Stimulated activated naive CD8-positive, alpha-beta T cell treated with anti-CD3 and anti-CD28 coated beads, Interleukin-15, amount 100 ng/mL, for 72 hours (primary cell): ENCODE data around the gene EXOC6.
"Not testable (repeated sequence)": the region's sequence is repeated elsewhere in the genome, so short reads cannot be mapped to it uniquely, and the experiment has no call there.

ENCODE experiments used
- ATAC-seq: fragments of 150-1000 bp; cut with Tn5 transposase; 2 replicates; pipeline ENCODE4 v1.10.0; 2021; ENCODE audit warnings: mild to moderate bottlenecking, moderate library complexity
- DNase-seq, 2 donors: peaks; one replicate each; pipeline ENCODE4 v3.0.0; 2021 to 2022
- H3K27ac Mint-ChIP-seq, 2 donors: one replicate each; pipeline ENCODE4 v1.8.0; 2022; ENCODE audit warnings: mild to moderate bottlenecking in 2 of 2, mixed read lengths in 2 of 2, moderate library complexity in 2 of 2
- H3K27me3 Mint-ChIP-seq: one replicate; pipeline ENCODE4 v1.8.0; 2022; ENCODE audit warnings: mixed read lengths
- H3K4me1 Mint-ChIP-seq: one replicate; pipeline ENCODE4 v1.8.0; 2022; ENCODE audit warnings: mild to moderate bottlenecking, mixed read lengths
- H3K4me3 Mint-ChIP-seq, 2 donors: one replicate each; pipeline ENCODE4 v1.8.0; 2022; ENCODE audit warnings: mild to moderate bottlenecking in 2 of 2, mixed read lengths in 2 of 2, moderate library complexity in 1 of 2
- H3K9me3 Mint-ChIP-seq, 2 donors: one replicate each; pipeline ENCODE4 v1.8.0; 2022; ENCODE audit warnings: mixed read lengths in 2 of 2

Gene EXOC6

DNA sequence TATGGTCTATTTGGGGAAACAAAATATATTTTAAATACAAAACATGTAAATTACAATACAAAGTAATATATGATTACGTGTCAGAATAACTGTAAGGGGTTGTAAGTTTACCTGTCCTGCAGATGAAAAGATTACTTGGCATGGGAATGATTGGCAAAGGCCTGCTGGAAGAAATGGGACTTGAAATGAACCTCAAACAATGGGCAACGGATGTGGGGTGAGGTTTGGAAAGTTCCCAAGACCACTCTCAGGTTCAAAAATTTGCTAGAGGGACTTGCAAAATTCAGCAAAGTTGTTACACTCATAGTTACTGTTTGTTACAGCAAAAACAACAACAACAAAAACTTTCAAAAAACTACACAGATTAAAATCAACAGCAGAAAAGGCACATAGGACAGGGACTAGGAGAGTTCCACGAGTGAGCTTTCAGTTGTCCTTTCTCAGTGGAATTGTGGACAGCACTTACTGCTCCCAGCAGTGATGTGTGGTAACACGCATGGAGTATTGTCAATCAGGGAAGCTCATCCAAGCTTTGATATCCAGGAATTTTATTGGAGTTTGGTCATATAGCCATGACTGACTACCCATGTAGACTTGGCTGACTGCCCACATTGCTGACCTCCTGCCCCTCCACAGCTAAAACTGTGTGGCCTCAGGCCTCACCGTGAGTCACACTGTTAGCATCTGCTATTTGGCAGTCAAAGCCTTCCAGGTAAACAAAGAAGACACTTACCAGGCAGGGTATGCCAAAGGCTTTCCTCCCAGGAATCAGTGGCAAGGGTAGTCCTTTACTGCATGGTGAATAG, 43.8 kb downstream of the EXOC6 start:
- H3K27ac Mint-ChIP-seq, result no peak overlapping the region
- no peak overlapping the region for H3K4me3 Mint-ChIP-seq
- ATAC-seq, result no peak
- no peaks in the 10 kb centered on the region for H3K27me3 Mint-ChIP-seq
- DNase-seq, result no peak
- H3K9me3 Mint-ChIP-seq, result no peaks in the 10 kb centered on the region
- no peaks in the 10 kb centered on the region for H3K4me1 Mint-ChIP-seq

DNA sequence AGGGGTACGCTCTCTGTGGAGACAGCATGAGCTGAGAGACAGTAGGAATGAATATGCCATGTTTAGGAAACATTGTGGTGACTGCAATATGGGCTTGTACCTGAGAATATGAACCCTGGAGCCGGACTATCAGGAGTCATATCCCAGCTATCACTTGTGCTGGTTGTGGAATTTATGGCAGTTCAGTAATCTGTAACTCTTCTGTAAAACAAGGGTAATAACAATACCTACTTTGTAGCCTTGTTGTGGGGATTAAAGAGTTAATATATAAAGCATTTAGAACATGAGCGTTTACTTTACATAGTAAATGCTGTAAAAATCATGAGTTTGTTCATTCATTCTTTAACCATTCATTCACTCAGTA, 44.4 kb downstream of the EXOC6 start:
- Mint-ChIP-seq H3K4me1 (no peaks in the 10 kb centered on the region), H3K9me3 (no peaks in the 10 kb centered on the region), H3K27me3 (no peaks in the 10 kb centered on the region), H3K27ac (no peak overlapping the region), H3K4me3 (no peak overlapping the region)
- DNase-seq, result no peak
- ATAC-seq, result no peak

DNA sequence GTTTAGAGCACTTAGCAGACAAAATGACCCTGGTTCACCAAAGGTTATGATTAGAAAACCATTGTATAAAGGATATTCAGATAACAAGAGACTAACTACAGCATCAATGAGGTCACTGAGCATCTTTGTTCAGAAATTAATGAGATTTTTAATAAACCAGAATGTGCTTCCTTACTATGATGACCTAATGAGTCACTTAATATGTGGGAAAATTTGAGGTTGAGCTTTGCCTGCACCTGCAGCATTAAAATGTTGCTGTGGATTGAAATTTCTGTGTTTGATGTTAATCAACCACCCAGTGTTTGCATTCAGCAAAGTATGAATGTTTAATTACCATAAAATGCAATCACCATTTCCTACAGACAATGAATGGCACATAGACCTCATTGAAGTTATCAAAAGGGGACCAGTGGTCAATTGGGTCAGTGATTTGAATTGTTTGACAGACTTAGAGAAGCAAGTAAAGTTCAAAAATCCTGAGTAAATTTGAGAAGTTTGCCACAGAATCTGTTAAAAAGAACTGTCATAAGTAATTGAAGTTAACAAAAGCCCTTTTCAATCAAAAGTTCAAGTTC, 45.8 kb downstream of the EXOC6 start:
- no peak for DNase-seq
- H3K27ac Mint-ChIP-seq, result no peak overlapping the region
- no peak overlapping the region for H3K4me3 Mint-ChIP-seq
- H3K4me1 Mint-ChIP-seq, result no peaks in the 10 kb centered on the region
- H3K9me3 Mint-ChIP-seq, result no peaks in the 10 kb centered on the region
- ATAC-seq, result no peak
- H3K27me3 Mint-ChIP-seq, result no peaks in the 10 kb centered on the region

DNA sequence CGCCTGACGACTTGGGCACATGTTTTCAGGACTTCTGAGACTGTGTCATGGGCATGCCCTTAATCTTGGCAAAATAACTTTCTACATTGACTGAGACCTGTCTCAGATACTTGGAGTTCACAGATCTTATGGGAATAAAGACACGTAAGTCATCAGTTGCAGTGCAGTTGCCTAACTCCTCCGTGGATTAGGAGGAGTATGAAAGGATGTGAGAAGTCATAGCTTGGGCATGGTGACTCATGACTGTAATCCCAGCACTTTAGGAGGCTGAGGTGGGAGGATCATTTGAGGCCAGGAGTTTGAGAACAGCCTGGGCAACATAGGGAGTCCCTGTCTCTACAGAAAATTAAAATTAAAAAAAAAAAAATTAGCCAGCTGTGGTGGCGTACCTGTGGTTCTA, 49.6 kb downstream of the EXOC6 start:
- H3K4me1 Mint-ChIP-seq, result peaks cover 16% of the 10 kb centered on the region
- H3K9me3 Mint-ChIP-seq, result no peaks in the 10 kb centered on the region
- no peak for DNase-seq
- no peaks in the 10 kb centered on the region for H3K27me3 Mint-ChIP-seq
- no peak overlapping the region for H3K4me3 Mint-ChIP-seq
- no peak for ATAC-seq
- no peak overlapping the region for H3K27ac Mint-ChIP-seq

DNA sequence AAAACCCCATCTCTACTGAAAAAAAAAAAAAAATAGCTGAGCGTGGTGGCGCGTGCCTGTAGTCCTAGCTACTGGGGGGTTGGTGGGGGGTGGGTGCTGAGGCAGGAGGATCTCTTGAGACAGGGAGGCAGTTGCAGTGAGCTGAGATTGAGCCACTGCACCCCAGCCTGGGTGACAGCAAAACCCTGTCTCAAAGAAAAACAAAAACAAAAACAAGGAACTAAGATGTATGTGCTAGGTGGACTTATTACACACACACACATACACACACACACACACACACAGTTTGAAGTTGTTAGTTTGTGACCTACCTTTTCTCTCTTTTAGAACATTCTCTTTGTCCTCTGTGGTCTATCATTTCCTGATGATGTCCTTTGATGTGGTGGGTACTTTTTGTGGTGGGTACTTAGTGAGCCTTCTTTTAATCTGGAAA, 53.5 kb downstream of the EXOC6 start:
- no peaks in the 10 kb centered on the region for H3K27me3 Mint-ChIP-seq
- ATAC-seq, result peak; percentile 88
- H3K27ac Mint-ChIP-seq, result no peak overlapping the region
- H3K9me3 Mint-ChIP-seq, result no peaks in the 10 kb centered on the region
- DNase-seq, result peak in 1 of 2 donors; percentile 23
- peak overlapping the region; percentile 38 to 70 for H3K4me3 Mint-ChIP-seq
- H3K4me1 Mint-ChIP-seq, result peaks cover 16% of the 10 kb centered on the region

DNA sequence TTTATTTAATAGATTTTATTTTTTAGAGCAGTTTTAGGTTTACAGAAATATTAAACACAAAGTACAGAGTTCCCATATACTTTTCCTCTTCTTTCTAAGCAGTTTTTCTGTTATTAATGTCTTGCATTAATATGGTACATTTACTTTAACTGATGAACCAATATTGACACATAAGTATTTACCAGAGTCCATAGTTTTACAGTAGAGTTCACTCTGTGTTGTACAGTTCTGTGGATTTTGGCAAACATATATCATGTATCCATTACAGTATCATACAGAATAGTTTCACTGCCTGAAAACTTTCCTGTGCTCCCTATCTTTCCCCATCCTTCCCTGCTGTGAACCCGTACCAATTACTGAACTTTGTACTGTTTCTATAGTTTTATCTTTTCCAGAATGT, 55.3 kb downstream of the EXOC6 start:
- Mint-ChIP-seq H3K9me3 (no peaks in the 10 kb centered on the region), H3K4me3 (no peak overlapping the region), H3K4me1 (peaks cover 16% of the 10 kb centered on the region), H3K27ac (no peak overlapping the region), H3K27me3 (no peaks in the 10 kb centered on the region)
- ATAC-seq (no peak), DNase-seq (no peak)

DNA sequence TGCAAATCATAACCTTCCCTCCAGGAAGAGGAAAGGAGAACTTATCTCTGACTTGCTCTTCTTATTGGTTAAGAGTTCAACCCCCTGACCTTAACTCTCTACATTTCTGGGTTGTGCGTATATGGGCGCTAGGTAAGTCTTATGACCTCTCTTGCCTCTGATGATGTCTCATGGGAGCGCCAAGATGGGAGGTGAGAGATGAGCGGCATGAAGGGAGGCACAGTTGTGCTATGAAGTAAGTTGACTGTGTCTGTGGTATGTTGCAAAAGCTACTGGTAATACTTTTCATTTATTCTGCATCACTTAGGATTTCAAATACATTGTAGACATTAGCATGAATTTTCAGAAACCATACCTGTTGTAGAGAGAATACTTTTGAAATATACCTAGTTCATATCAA, 59.0 kb downstream of the EXOC6 start:
- H3K4me3 Mint-ChIP-seq, result no peak overlapping the region
- no peak for DNase-seq
- peaks cover 6% of the 10 kb centered on the region for H3K4me1 Mint-ChIP-seq
- no peak for ATAC-seq
- H3K9me3 Mint-ChIP-seq, result no peaks in the 10 kb centered on the region
- no peaks in the 10 kb centered on the region for H3K27me3 Mint-ChIP-seq
- H3K27ac Mint-ChIP-seq, result no peak overlapping the region

DNA sequence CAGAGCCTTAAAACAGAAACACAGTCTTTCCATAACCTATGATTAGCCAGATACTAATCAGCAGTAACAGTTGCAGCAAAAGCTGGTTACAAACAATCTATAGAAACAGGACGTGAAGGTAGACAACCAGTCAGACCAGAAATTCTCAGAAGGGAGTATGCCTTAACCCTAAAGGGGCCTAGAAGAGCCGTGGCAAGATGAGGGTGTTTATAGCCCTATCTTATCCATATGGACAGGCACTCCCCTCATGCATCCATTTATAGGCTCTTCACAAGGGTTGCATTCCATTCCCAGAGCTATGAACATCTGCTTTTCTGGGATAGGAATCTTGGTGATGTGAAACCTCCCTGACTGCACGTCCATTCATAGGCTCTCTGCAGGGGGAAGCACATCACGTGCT, 64.3 kb downstream of the EXOC6 start:
- not testable (repeated sequence) for H3K4me3 Mint-ChIP-seq, DNase-seq, H3K4me1 Mint-ChIP-seq, H3K9me3 Mint-ChIP-seq, H3K27me3 Mint-ChIP-seq, H3K27ac Mint-ChIP-seq, ATAC-seq

DNA sequence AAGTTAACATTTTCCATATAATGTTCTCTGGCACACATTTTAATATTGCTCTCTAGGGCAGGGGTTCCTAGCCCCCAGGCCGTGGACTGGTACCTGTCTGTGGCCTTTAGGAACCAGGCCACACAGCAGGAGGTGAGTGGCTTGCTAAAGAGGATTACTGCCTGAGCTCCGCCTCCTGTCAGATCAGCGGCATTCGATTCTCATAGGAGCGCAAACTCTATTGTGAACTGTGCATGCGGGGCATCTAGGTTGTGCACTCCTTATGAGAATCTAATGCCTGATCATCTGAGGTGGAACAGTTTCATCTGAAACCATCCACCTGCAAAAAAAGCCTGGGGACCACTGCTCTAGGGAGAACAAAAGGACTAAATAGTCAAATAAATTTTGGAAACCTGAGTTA, 65.7 kb downstream of the EXOC6 start:
- no peak overlapping the region for H3K27ac Mint-ChIP-seq

DNA sequence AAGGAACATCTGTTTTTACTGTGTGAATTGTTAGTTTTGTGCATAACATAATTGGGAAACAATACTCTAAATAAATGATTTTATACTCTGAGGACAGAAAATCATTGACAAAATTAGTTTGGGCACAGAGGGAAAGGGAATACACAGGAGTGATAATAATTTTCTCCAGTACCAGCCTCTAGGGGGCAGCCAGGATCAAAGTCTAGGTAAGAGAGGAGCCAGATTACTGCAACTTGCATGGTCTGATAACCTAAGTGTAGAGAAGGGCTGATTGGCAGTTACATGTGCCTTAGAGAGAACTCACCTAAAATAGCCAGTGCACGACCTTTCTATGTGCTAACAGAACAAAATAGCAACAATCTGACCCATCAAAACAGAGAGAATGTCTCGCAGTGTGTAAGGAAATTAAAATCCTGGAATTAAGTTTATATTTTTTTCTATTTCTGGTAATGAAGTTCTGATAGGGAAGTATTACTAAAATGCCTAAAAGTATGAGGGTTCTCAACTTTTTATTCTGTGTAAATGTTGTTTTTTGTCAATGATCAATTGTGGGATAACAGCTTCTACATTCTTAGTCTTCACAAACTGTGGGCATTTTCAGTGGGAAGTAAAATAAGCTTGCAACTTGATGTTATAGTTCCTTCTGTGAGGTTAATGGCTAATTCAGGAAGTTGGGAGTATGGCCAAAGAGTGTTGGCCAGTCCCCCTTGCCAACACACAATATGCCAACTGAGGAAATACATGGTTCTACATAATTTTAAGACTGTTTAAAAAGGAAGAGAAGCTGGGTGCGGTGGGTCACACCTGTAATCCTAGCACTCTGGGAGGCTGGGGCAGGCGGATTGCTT, 66.4 kb downstream of the EXOC6 start:
- ATAC-seq (peak; percentile 84), DNase-seq (peak; percentile 24 to 33)
- Mint-ChIP-seq H3K4me3 (no peak overlapping the region), H3K9me3 (no peaks in the 10 kb centered on the region), H3K27me3 (no peaks in the 10 kb centered on the region), H3K4me1 (no peaks in the 10 kb centered on the region), H3K27ac (peak overlapping the region in 1 of 2 donors; percentile 82)

More for the DNA sequence above, 65.7 kb downstream of the EXOC6 start:
- H3K4me1 Mint-ChIP-seq, result no peaks in the 10 kb centered on the region
- no peaks in the 10 kb centered on the region for H3K9me3 Mint-ChIP-seq
- DNase-seq (no peak), ATAC-seq (no peak)
- H3K4me3 Mint-ChIP-seq, result no peak overlapping the region
- no peaks in the 10 kb centered on the region for H3K27me3 Mint-ChIP-seq

DNA sequence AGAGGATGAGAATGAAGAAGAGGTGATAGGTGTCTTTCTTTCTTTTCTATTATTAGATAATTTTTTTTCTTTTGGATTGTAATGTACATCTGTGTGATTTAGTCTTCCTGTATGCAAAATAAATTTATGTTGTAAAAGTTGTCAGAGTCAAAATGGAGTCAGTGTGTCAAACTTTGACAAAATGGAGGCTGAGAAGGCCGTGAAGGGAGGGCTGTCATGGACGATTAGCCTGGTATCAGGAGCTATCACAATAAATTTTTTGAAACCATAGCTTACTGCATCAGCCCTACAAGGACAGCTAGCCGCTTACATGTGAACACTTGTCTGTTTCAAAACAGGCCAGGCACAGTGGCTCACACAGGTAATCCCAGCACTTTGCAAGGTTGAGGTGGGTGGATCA, 67.6 kb downstream of the EXOC6 start:
- H3K27me3 Mint-ChIP-seq, result no peaks in the 10 kb centered on the region
- DNase-seq (no peak), ATAC-seq (no peak)
- H3K9me3 Mint-ChIP-seq, result peaks cover 7% of the 10 kb centered on the region in 2 donors
- H3K27ac Mint-ChIP-seq, result no peak overlapping the region
- H3K4me3 Mint-ChIP-seq, result no peak overlapping the region
- no peaks in the 10 kb centered on the region for H3K4me1 Mint-ChIP-seq

DNA sequence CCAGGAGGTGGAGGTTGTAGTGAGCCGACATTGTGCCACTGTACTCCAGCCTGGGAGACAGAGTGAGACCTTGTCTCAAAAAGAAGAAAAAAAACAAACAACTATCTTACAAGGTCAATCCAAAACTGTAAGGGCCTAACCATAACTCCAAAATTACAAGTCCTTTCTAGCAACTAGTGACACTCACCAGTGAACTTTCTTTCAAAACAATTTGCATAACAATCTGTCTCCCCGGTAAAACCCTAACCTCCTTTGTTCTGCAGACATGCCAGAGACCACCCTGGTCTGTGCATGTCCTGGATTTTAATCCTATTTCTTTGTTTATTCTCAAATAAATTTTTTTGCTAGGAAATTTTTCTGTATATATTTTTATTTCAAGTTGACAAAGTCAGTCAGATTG, 68.1 kb downstream of the EXOC6 start:
- DNase-seq, result no peak
- ATAC-seq, result no peak
- Mint-ChIP-seq H3K27me3 (no peaks in the 10 kb centered on the region), H3K9me3 (peaks cover 7 to 10% of the 10 kb centered on the region in 2 donors), H3K4me3 (no peak overlapping the region), H3K4me1 (no peaks in the 10 kb centered on the region), H3K27ac (no peak overlapping the region)

DNA sequence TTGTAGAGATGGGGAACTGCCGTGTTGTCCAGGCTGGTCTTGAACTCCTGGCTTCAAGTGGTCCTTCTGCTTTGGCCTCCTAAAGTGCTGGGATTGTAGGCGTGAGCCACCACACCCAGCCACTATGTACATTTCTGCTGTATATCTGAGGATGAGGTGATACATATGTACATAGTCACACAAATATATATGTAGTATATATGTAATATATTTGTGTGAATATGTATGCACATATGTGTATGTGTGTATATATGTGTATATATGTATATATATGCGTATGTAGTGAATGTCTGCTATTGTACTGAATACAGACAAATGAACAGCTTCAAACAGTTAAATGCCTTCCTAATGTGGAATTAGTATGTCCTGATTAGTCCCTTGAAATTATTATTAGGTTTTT, 70.3 kb downstream of the EXOC6 start:
- Mint-ChIP-seq H3K27me3 (no peaks in the 10 kb centered on the region), H3K4me3 (no peak overlapping the region), H3K27ac (peak overlapping the region in 1 of 2 donors; percentile 12), H3K4me1 (peaks cover 7% of the 10 kb centered on the region), H3K9me3 (peaks cover 7 to 10% of the 10 kb centered on the region in 2 donors)
- ATAC-seq (no peak), DNase-seq (no peak)

DNA sequence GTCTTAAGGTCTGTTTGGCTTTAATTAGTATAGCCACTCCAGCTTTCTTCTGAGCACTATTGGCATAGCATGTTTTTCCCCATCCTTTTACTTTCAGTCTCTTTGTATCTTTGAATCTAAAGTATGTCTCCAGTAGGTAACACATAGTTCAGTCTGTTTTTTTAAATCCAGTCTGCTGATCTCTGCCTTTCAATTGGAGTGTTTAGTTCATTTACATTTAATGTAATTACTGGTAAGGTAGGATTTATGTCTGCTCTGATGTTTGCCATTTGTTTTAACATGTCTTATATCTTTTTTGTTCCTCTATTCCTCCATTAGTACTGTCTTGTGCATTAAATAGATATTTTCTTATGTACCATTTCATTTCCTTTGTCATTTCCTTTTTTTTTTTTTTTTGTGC, 72.5 kb downstream of the EXOC6 start:
- Mint-ChIP-seq H3K27ac (no peak overlapping the region), H3K4me3 (no peak overlapping the region), H3K9me3 (peaks cover 7 to 10% of the 10 kb centered on the region in 2 donors), H3K27me3 (no peaks in the 10 kb centered on the region), H3K4me1 (peaks cover 7% of the 10 kb centered on the region)
- DNase-seq, result no peak
- no peak for ATAC-seq

DNA sequence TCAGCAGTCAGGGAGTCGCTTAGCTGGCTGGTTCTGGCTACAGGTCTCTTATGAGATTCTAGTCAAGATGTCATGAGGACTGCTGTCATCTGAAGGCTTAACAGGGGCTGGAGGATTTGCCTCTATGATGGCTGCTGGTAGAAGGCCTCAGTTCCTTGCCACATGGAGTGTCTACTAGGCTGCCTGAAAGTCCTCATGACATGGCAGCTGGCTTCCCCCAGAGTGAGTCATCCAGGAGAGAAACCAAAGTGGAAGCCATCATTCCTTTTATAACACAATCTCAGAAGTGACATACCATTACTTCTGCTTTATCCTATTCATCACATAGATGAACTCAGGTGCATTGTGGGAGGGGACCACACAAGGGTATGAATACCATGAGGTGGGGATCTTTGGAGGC, 75.1 kb downstream of the EXOC6 start:
- ATAC-seq, result no peak
- H3K4me1 Mint-ChIP-seq, result peaks cover 7% of the 10 kb centered on the region
- H3K27ac Mint-ChIP-seq, result no peak overlapping the region
- DNase-seq, result no peak
- no peaks in the 10 kb centered on the region for H3K27me3 Mint-ChIP-seq
- no peak overlapping the region for H3K4me3 Mint-ChIP-seq
- H3K9me3 Mint-ChIP-seq, result peaks cover 7 to 10% of the 10 kb centered on the region in 2 donors

DNA sequence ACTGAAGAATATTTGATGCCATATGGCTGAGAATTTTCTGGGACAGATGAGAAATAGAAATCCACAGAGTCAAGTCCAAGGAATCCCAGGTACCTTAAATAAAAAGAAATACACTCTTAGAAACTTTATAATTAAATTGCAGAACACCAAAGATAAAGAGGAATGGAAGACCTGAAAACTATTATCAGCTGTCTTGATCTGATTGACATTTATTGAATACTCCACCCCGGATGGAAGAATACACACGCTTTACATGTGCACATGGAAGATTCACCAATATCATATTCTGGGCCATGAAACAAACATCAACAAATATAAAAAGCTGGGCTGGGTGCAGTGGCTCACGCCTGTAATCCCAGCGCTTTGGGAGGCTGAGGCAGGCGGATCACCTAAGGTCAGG, 81.6 kb downstream of the EXOC6 start:
- no peaks in the 10 kb centered on the region for H3K27me3 Mint-ChIP-seq
- no peak for ATAC-seq
- H3K27ac Mint-ChIP-seq, result no peak overlapping the region
- no peaks in the 10 kb centered on the region for H3K4me1 Mint-ChIP-seq
- H3K4me3 Mint-ChIP-seq, result no peak overlapping the region
- no peaks in the 10 kb centered on the region for H3K9me3 Mint-ChIP-seq
- DNase-seq, result no peak
